ENCODE data around the gene FNDC3B. TPM values are rescaled to one million over a fixed set of nuclear protein-coding genes. Genes with fewer than 3 reads are reported as not detected.

The FNDC3B gene
- total RNA-seq, 4 donors from 2014 or later = 59.8 to 72.6 (median 65.6) TPM

GRCh38 chr3:172202797-172203196, 163.4 kb downstream of the FNDC3B start:
- intact Hi-C loops (cut with DNase I) = loop anchor here (5.0 to 10.0 kb wide), 2 partner anchors 70 to 158 kb away; no protein-coding TSS in a partner anchor
- 81% methylated on average over 3 of the region's 3 CpGs for WGBS
- TF ChIP-seq POLR2A (IDR thresholded peaks at IDR 0.05; ENCODE audit: low read depth) = no peak
- TF ChIP-seq EP300 (IDR thresholded peaks at IDR 0.05) = no peak
- TF ChIP-seq, protein P1, sequence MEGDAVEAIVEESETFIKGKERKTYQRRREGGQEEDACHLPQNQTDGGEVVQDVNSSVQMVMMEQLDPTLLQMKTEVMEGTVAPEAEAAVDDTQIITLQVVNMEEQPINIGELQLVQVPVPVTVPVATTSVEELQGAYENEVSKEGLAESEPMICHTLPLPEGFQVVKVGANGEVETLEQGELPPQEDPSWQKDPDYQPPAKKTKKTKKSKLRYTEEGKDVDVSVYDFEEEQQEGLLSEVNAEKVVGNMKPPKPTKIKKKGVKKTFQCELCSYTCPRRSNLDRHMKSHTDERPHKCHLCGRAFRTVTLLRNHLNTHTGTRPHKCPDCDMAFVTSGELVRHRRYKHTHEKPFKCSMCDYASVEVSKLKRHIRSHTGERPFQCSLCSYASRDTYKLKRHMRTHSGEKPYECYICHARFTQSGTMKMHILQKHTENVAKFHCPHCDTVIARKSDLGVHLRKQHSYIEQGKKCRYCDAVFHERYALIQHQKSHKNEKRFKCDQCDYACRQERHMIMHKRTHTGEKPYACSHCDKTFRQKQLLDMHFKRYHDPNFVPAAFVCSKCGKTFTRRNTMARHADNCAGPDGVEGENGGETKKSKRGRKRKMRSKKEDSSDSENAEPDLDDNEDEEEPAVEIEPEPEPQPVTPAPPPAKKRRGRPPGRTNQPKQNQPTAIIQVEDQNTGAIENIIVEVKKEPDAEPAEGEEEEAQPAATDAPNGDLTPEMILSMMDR (IDR thresholded peaks at IDR 0.05) = peak in 1 of 3 experiments; percentile 7
- Histone ChIP-seq H3K4me1 (peaks cover 48 to 56% (median 53%) of the 10 kb centered on the region in 4 donors), H3K36me3 (no peaks in the 10 kb centered on the region), H3K27ac (replicated peaks in 1 of 4) (peak overlapping the region; percentile 67 to 81 (median 77)), H3K4me3 (no peak overlapping the region), H3K27me3 (no peaks in the 10 kb centered on the region), H3K9me3 (no peaks in the 10 kb centered on the region)
- no peak for DNase-seq (ENCODE audit: extremely low spot score)

GRCh38 chr3:172203522-172204258, 164.3 kb downstream of the FNDC3B start:
- Histone ChIP-seq H3K4me1 (peaks cover 49 to 59% (median 54%) of the 10 kb centered on the region in 4 donors), H3K36me3 (no peaks in the 10 kb centered on the region), H3K4me3 (no peak overlapping the region), H3K27ac (replicated peaks in 1 of 4) (peak overlapping the region; percentile 67 to 81 (median 77)), H3K9me3 (no peaks in the 10 kb centered on the region), H3K27me3 (no peaks in the 10 kb centered on the region)
- TF ChIP-seq, protein P1 (IDR thresholded peaks at IDR 0.05) = no peak
- peak in 1 of 2 donors; percentile 20 for TF ChIP-seq POLR2AphosphoS5 (IDR thresholded peaks at IDR 0.05)
- WGBS = 45% methylated on average over 9 of the region's 9 CpGs
- DNase-seq (ENCODE audit: extremely low spot score) = peak; percentile 64
- intact Hi-C loops (cut with DNase I) = loop anchor here (5.0 to 10.0 kb wide), 2 partner anchors 71 to 159 kb away; no protein-coding TSS in a partner anchor

DNA sequence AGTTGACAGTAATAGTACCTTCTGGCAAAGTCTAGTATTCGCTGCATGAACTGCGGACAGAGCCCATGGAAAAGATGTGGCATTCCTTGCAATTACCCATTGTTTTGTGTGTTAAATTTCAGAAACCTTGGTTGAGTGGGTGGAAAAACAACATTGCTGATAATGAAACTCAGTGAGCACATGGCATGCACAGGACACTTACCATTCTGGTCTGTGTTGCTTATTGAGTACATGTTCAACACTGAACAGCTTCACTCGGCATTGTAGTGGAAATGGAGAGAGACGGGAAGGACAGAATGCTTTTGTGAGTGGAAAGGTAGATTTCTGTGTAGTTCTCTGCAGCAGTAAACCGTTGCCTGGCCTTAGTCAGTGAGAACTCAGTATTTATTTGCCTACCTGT, 165.3 kb downstream of the FNDC3B start:
- no peak for DNase-seq (ENCODE audit: extremely low spot score)
- Histone ChIP-seq H3K27me3 (no peaks in the 10 kb centered on the region), H3K36me3 (no peaks in the 10 kb centered on the region), H3K4me1 (peaks cover 59 to 69% (median 64%) of the 10 kb centered on the region in 4 donors), H3K9me3 (no peaks in the 10 kb centered on the region), H3K27ac (replicated peaks in 1 of 4) (peak overlapping the region in 3 of 4 donors; percentile 67 to 81 (median 75)), H3K4me3 (no peak overlapping the region)
- intact Hi-C loops (cut with DNase I) = loop anchor here (5.0 to 10.0 kb wide), 2 partner anchors 72 to 160 kb away; no protein-coding TSS in a partner anchor
- TF ChIP-seq POLR2AphosphoS5 (IDR thresholded peaks at IDR 0.05) = no peak
- TF ChIP-seq POLR2A (IDR thresholded peaks at IDR 0.05; ENCODE audit: low read depth) = no peak
- no peak for TF ChIP-seq EP300 (IDR thresholded peaks at IDR 0.05)
- TF ChIP-seq, protein P1 (IDR thresholded peaks at IDR 0.05) = no peak
- 89% methylated on average over 5 of the region's 5 CpGs for WGBS

GRCh38 chr3:172208586-172209332, 169.4 kb downstream of the FNDC3B start:
- Histone ChIP-seq H3K27me3 (no peaks in the 10 kb centered on the region), H3K27ac (replicated peaks in 1 of 4) (peak overlapping the region; percentile 53 to 63 (median 54)), H3K4me3 (no peak overlapping the region), H3K4me1 (peaks cover 62 to 71% (median 68%) of the 10 kb centered on the region in 4 donors), H3K9me3 (no peaks in the 10 kb centered on the region), H3K36me3 (no peaks in the 10 kb centered on the region)
- 80% methylated on average over 16 of the region's 20 CpGs for WGBS
- intact Hi-C loops (cut with DNase I) = loop anchor here (10.0 kb wide), 1 partner anchor 164 kb away; no protein-coding TSS in a partner anchor
- no peak for DNase-seq (ENCODE audit: extremely low spot score)
- TF ChIP-seq, protein P1 (IDR thresholded peaks at IDR 0.05) = no peak
- TF ChIP-seq POLR2AphosphoS5 (IDR thresholded peaks at IDR 0.05) = no peak
- no peak for TF ChIP-seq POLR2A (IDR thresholded peaks at IDR 0.05; ENCODE audit: low read depth)
- TF ChIP-seq EP300 (IDR thresholded peaks at IDR 0.05) = no peak

All from esophagus muscularis mucosa (tissue), 4 donors.